OCI-LY7 (cell line): ENCODE measurements around the gene TMEM271. TPM values are rescaled to one million over a fixed set of nuclear protein-coding genes. Genes with fewer than 3 reads are reported as not detected.

Experiments
- BruUV-seq: library from RNA; stranded (reverse); fragments of 400-500 nt; replicated peaks from 2 replicates; lab custom pipeline; 2021; lab: Mats Ljungman, UMichigan
- CTCF ChIA-PET: fragments of 300-600 bp; sonication (Branson Sonifier 250); formaldehyde crosslinking; loops from one replicate; lab custom pipeline; 2022; ENCODE audit warnings: antibody characterized with exemption; ENCODE audit not compliant: unreplicated experiment; lab: Charles Lee
- POLR2A ChIA-PET: fragments of 300-600 bp; sonication (Branson Sonifier 250); formaldehyde crosslinking; loops from one replicate; lab custom pipeline; 2022; ENCODE audit warnings: antibody characterized with exemption; lab: Charles Lee
- DNase-seq: peaks from one replicate; pipeline ENCODE4 v3.0.0-alpha.2; 2015; ENCODE audit warnings: low spot score
- H2AFZ ChIP-seq: fragments of 200-600 bp; sonication (generic), shearing (Covaris generic); 2 replicates; pipeline ENCODE4 v1.6.1; 2014; ENCODE audit warnings: mild to moderate bottlenecking, antibody characterized with exemption, low read length, moderate library complexity
- H3K27ac ChIP-seq: fragments of 200-600 bp; sonication (generic); 2 replicates; pipeline ENCODE4 v1.5.1; 2014; ENCODE audit warnings: mixed run types, low read depth, mild to moderate bottlenecking, moderate library complexity, low read length, inconsistent platforms; ENCODE audit not compliant: poor library complexity, severe bottlenecking
- H3K36me3 ChIP-seq: fragments of 200-600 bp; sonication (generic); 2 replicates; pipeline ENCODE4 v1.6.1; 2014; ENCODE audit warnings: mild to moderate bottlenecking, antibody characterized with exemption, low read length, moderate library complexity, mixed read lengths; ENCODE audit not compliant: insufficient read depth
- H3K4me1 ChIP-seq: fragments of 200-600 bp; sonication (generic); 2 replicates; pipeline ENCODE4 v1.5.1; 2014; ENCODE audit warnings: mild to moderate bottlenecking, low read length; ENCODE audit not compliant: insufficient read depth, poor library complexity, severe bottlenecking
- H3K4me2 ChIP-seq: fragments of 200-600 bp; sonication (generic); 2 replicates; pipeline ENCODE4 v1.6.1; 2014; ENCODE audit warnings: mild to moderate bottlenecking, low read length
- H3K4me3 ChIP-seq: fragments of 200-600 bp; sonication (generic); 2 replicates; pipeline ENCODE4 v1.5.1; 2014; ENCODE audit warnings: mild to moderate bottlenecking, low read depth, low read length; ENCODE audit not compliant: poor library complexity, severe bottlenecking
- H3K79me2 ChIP-seq: fragments of 200-600 bp; sonication (generic); 2 replicates; pipeline ENCODE4 v1.6.1; 2016; ENCODE audit warnings: low read depth, mild to moderate bottlenecking, low read length, moderate library complexity, mixed read lengths; ENCODE audit not compliant: insufficient read depth
- H3K9me2 ChIP-seq: fragments of 200-600 bp; sonication (generic); 2 replicates; pipeline ENCODE4 v1.6.1; 2016; ENCODE audit warnings: mild to moderate bottlenecking, low read length, mixed read lengths; ENCODE audit not compliant: insufficient read depth
- H3K9me3 ChIP-seq: fragments of 200-600 bp; sonication (generic); 2 replicates; pipeline ENCODE4 v1.6.1; 2014; ENCODE audit warnings: mild to moderate bottlenecking, mixed run types, low read length, mixed read lengths
- H4K20me1 ChIP-seq: fragments of 200-600 bp; sonication (generic); 2 replicates; pipeline ENCODE4 v1.6.1; 2014; ENCODE audit warnings: mild to moderate bottlenecking, antibody characterized with exemption, low read length, moderate library complexity, mixed read lengths; ENCODE audit not compliant: insufficient read depth
- EZH2phosphoT487 ChIP-seq: fragments of 200-600 bp; sonication (generic); IDR thresholded peaks from 2 replicates; pipeline ENCODE4 v1.6.1; 2018; ENCODE audit warnings: low read depth, borderline replicate concordance, mild to moderate bottlenecking, mixed run types, antibody characterized with exemption, low read length, moderate library complexity, mixed read lengths
- intact Hi-C: fragments of 100-400 bp; cut with micrococcal nuclease; formaldehyde crosslinking; loops from one replicate; pipeline ENCODE4 v1.10.0; 2022; ENCODE audit not compliant: unreplicated experiment
- total RNA-seq, 2 experiments: library from RNA; depleted of rRNA in 1 of 2; stranded (reverse); fragments of >200 nt in 1 of 2; shearing (Covaris generic) in 1 of 2; gene quantifications; 2 replicates each; pipeline ENCODE4 v1.2.3, GENCODE V29; 2014 to 2022
- TF ChIP-seq, protein P1 (sequence below): fragments of 200-600 bp; sonication (generic); conservative IDR thresholded peaks from 2 replicates; pipeline ENCODE4 v1.5.1; 2014; ENCODE audit warnings: mild to moderate bottlenecking, antibody characterized with exemption, low read length, moderate library complexity, mixed read lengths

The TMEM271 gene
- total RNA-seq, 2 experiments from 2014 or later: not detected

- TF ChIP-seq, protein P1, sequence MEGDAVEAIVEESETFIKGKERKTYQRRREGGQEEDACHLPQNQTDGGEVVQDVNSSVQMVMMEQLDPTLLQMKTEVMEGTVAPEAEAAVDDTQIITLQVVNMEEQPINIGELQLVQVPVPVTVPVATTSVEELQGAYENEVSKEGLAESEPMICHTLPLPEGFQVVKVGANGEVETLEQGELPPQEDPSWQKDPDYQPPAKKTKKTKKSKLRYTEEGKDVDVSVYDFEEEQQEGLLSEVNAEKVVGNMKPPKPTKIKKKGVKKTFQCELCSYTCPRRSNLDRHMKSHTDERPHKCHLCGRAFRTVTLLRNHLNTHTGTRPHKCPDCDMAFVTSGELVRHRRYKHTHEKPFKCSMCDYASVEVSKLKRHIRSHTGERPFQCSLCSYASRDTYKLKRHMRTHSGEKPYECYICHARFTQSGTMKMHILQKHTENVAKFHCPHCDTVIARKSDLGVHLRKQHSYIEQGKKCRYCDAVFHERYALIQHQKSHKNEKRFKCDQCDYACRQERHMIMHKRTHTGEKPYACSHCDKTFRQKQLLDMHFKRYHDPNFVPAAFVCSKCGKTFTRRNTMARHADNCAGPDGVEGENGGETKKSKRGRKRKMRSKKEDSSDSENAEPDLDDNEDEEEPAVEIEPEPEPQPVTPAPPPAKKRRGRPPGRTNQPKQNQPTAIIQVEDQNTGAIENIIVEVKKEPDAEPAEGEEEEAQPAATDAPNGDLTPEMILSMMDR: no peak
- no peak for TF ChIP-seq EZH2phosphoT487
- Histone ChIP-seq H3K4me2 (no peak overlapping the region), H2AFZ (no peak overlapping the region), H3K79me2 (no peaks in the 10 kb centered on the region), H3K9me2 (no peaks in the 10 kb centered on the region), H3K4me3 (no peak overlapping the region), H4K20me1 (no peaks in the 10 kb centered on the region), H3K9me3 (no peaks in the 10 kb centered on the region), H3K36me3 (no peaks in the 10 kb centered on the region), H3K4me1 (no peaks in the 10 kb centered on the region), H3K27ac (no peak overlapping the region)
- no peak for DNase-seq
- POLR2A ChIA-PET: no interaction called here
- BruUV-seq: no TSS peak
- CTCF ChIA-PET: no interaction called here
- intact Hi-C loops: no loop called here
These were observed 36.1 kb upstream of the TMEM271 start for GRCh38 chr4:612052-612748.

GRCh38 chr4:610411-611261, 34.5 kb upstream of the TMEM271 start:
- Histone ChIP-seq H3K9me3 (no peaks in the 10 kb centered on the region), H3K4me1 (no peaks in the 10 kb centered on the region), H3K4me2 (no peak overlapping the region), H3K36me3 (no peaks in the 10 kb centered on the region), H3K27ac (no peak overlapping the region), H3K9me2 (no peaks in the 10 kb centered on the region), H3K79me2 (no peaks in the 10 kb centered on the region), H3K4me3 (no peak overlapping the region), H2AFZ (no peak overlapping the region), H4K20me1 (no peaks in the 10 kb centered on the region)
- intact Hi-C loops: no loop called here
- POLR2A ChIA-PET: no interaction called here
- CTCF ChIA-PET: no interaction called here
- BruUV-seq: no TSS peak
- DNase-seq: no peak
- TF ChIP-seq EZH2phosphoT487: no peak
- TF ChIP-seq, protein P1: no peak
